Epithelial cell of esophagus (primary cell): ENCODE data around the gene TANK.

ENCODE experiments used
- DNase-seq: peaks from one replicate; pipeline ENCODE4 v3.0.0; 2010; ENCODE audit warnings: low read depth
- H3K4me3 ChIP-seq: 2 replicates; pipeline ENCODE4 v1.5.1; 2011; ENCODE audit warnings: mild to moderate bottlenecking, low read length, control low read depth
- TF ChIP-seq, protein P1 (sequence below): IDR thresholded peaks from 2 replicates; pipeline ENCODE4 v1.5.1; 2011; ENCODE audit warnings: low read depth, mild to moderate bottlenecking, low read length, control low read depth, inconsistent platforms; ENCODE audit not compliant: insufficient read depth; ENCODE audit errors: missing control alignments

Gene TANK

DNA sequence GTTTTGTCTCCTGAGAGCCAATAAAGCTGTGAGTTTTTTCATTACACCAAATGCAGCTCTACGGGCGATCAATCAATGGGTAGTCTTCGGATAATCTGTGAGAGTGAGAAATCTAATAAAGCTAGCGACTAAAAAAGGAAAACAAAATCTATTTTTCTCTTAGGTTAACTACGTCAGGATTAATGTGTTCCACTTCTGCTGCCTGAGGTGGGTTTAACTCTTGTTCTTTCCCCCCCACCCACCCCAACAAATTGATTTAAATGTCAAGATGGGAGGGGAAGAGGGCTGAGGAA is 85.0 kb downstream of the TANK start:
- TF ChIP-seq, protein P1, sequence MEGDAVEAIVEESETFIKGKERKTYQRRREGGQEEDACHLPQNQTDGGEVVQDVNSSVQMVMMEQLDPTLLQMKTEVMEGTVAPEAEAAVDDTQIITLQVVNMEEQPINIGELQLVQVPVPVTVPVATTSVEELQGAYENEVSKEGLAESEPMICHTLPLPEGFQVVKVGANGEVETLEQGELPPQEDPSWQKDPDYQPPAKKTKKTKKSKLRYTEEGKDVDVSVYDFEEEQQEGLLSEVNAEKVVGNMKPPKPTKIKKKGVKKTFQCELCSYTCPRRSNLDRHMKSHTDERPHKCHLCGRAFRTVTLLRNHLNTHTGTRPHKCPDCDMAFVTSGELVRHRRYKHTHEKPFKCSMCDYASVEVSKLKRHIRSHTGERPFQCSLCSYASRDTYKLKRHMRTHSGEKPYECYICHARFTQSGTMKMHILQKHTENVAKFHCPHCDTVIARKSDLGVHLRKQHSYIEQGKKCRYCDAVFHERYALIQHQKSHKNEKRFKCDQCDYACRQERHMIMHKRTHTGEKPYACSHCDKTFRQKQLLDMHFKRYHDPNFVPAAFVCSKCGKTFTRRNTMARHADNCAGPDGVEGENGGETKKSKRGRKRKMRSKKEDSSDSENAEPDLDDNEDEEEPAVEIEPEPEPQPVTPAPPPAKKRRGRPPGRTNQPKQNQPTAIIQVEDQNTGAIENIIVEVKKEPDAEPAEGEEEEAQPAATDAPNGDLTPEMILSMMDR, result no peak
- peak overlapping the region; percentile 41 for H3K4me3 ChIP-seq

DNA sequence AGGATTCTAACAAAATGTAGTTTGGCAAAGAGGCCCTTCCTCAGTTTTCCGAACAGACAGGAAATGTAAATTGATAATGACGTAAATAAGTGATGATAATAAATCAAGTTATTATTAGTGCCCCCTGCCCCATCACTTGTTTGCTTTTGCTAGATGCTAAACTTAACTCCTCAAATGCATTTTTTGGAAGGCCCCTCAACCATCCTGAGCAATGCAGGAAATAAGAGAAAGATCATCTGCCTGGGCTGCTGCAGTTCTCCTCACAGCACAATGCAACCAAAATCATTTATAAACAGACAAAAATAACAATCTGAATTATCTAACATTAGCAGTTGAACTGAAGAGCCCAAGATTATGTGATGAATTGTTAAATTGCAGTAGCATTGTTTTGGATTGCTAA is 85.4 kb downstream of the TANK start:
- peak overlapping the region; percentile 41 for H3K4me3 ChIP-seq
- no peak for DNase-seq
- TF ChIP-seq, protein P1, result no peak

More for the DNA sequence above, 85.0 kb downstream of the TANK start:
- DNase-seq, result no peak

DNA sequence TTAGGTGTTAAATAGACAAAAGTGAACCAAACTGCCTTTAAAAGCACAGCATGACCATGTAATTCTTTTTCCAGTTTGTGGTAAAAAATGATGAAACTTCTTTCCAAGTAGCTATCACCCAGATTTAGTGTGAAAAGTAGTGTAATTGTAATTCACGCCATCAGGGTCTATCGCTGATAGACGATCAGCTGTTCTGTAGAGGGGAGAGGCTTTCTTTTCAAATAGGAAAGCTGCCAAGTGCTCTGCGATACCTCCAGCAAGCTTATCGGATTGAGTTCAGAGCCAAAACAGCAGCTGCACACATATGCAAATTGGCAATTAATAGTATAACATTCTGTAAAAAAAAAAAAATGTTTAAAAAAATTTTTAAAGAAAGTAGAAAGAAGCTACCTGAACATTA is 86.1 kb downstream of the TANK start:
- DNase-seq, result no peak
- TF ChIP-seq, protein P1, result no peak
- no peak overlapping the region for H3K4me3 ChIP-seq

DNA sequence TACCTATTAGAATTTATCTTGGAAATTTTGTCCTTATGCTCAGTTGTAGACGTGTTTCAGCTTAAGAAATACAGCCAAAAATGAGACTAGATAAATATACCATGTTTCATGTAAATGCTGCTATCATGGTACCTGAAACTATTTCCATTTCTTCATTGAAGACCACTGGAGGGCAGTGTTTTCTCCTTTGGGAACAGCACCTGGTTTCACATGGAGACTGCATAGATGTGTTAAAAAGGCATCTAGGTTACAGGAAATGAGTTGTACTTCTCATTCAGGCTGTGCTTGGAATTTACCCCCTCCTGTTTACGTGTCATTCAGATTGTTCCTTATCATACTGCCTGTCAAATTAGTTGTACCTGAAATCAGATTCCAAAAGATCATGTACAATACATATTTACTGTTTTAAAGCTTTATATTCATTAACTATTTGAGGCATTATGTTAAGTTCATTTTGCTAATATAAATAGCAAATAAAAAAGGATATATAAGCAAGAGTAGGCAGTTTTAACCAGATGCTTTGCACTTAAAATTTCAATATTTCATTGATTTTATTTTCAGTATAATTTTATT is 90.7 kb downstream of the TANK start:
- peak; percentile 82 for DNase-seq
- H3K4me3 ChIP-seq, result no peak overlapping the region
- TF ChIP-seq, protein P1, result peak; percentile 74

DNA sequence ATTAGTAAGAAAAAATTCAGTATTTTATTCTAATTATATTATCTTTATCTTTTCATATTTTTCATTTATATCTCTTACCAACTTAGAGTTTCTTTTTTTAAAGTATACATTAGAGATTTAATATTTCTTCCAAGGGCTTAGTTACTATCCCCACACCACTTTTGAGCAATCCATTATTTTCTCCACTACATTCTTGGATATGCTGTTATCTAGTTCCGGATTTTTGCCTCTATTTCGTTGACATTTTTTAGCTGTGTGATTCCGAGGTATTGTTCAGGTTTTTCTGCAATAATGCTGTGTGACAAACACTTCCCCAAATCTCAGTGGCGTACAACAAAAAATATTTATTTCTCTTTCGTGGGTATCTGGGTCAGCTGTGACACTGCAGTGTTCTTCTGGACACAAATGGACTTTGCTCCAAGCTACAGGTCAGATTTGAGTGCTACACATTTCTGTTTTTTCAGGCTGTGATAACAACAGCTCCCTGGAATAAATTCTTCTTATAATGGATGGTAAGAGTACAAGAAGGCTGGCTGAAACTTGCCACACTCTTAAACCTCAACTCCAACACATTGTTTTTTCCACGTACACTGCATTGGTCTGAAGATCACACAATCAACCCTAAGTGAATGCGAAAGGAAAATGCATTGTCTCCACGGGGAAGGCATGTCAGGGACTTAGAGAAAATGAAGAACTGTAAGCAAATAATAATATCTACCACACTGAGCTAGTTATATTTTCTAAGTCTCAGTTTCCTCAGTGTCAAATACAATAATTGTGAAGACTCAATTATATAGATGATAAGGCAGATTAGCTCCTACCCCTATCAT is 97.1 kb downstream of the TANK start:
- TF ChIP-seq, protein P1, result no peak
- H3K4me3 ChIP-seq, result no peak overlapping the region
- DNase-seq, result no peak

DNA sequence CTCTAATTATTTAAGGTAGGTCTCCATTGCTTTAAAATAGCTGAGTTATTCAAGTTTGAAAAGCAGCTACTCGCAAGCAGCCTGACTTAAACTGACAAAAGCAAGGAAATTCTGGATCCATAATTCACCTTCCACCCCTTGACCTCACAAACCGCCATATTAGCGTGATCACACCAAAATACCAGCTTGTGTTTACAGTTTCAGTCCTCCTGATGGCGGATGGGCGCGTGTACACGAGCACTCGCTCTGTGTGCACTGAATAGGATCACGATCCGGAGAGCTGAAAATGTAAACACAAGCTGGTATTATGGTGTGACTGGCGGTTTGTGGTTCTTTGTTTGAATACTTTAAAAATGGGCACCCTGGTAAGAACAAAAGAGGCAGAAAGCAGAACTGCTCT is 105.6 kb downstream of the TANK start:
- no peak for DNase-seq
- no peak overlapping the region for H3K4me3 ChIP-seq
- TF ChIP-seq, protein P1, result no peak

DNA sequence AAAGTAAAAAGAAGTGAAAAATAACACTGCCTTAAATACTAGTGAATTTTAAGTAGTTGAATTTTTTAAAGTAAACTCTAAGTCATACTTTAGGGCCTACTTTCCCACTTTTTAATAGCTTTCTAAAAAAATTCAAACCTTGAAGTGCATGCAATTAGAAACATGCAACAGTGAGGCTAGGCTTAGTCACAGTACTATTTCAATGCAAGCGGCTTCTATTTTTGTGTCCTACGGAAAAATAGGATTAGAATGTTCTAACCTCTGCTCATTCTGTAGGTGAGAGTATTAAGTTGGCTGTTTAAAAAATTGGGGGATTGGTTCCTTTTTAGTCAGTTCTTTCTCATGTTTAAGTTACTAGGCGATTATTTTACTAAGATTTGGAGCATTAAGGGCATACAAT is 108.9 kb downstream of the TANK start:
- TF ChIP-seq, protein P1, result no peak

More for the DNA sequence above, 108.9 kb downstream of the TANK start:
- DNase-seq, result no peak
- H3K4me3 ChIP-seq, result no peak overlapping the region
